Activated naive CD4-positive, alpha-beta T cell treated with anti-CD3 and anti-CD28 coated beads, Interleukin-2, amount 50 U/mL, for 72 hours (primary cell): Measurements from ENCODE around the gene CCNY. TPM values are rescaled to one million over a fixed set of nuclear protein-coding genes. Genes with fewer than 3 reads are reported as not detected.

ENCODE experiments used
- ATAC-seq, 2 donors: fragments of 150-1000 bp; cut with Tn5 transposase; 2 replicates each; pipeline ENCODE4 v1.10.0; 2021; ENCODE audit warnings: mild to moderate bottlenecking in 2 of 2, moderate library complexity in 2 of 2
- DNase-seq, 2 donors: peaks; one replicate each; pipeline ENCODE4 v3.0.0; 2021 to 2022; ENCODE audit warnings: low spot score in 2 of 2
- H3K27ac Mint-ChIP-seq, 2 donors: one replicate each; pipeline ENCODE4 v1.8.0; 2022; ENCODE audit warnings: mild to moderate bottlenecking in 2 of 2, mixed read lengths in 2 of 2
- H3K36me3 Mint-ChIP-seq, 2 donors: one replicate each; pipeline ENCODE4 v1.8.0; 2022; ENCODE audit warnings: mixed read lengths in 2 of 2
- H3K9me3 Mint-ChIP-seq, 2 donors: one replicate each; pipeline ENCODE4 v1.8.0; 2022; ENCODE audit warnings: mixed read lengths in 2 of 2
- total RNA-seq, 2 donors: library from RNA; stranded (reverse); gene quantifications; one replicate each; pipeline ENCODE4 v1.2.3, GENCODE V29; 2022

CCNY gene
- total RNA-seq, 2 donors from 2014 or later, result 31.4 to 44.2 TPM

DNA sequence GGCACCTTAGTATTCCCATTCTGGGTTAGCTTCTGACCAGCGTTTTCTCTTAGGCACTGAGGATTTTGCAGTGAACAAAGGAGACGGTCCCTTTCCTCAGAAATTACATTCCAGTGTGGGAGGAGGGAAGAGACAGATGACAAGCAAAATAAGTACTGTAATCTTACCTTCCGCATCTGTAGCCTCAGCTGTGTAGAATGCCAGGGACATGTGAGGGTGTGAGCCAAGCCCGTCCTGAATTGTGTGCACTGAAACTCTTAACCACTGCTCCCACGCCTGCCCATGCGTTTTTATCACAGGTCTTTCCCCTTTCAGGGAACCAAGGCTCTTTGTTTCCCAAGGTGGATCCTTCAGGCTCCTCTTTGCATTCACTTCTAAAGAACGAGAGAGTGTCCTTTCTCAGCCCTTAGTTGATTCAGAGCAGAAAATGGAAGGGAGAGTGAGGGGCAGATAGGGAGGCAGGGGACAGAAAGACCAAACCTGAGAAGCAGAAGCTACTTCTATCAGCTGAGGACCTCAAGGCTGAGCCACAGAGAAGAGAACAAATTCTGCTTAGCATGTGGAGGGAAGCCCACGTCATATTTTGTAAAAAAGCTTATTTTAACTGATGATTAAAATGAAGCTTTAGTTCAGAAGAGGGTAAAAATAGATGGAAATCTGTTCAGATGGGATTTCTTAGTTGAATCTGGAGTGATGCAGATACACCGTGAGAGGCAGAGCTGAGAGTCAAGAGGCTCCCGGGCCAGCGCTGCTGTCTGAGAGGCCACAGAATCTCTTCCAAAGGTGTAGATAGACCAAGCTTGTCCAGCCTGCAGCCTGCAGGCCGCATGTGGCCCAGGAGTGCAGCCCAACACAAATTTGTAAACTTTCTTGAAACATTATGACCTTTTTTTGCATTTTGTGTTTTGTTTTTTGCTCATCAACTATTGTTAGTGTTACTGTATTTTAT, 122.5 kb downstream of the CCNY start:
- ATAC-seq (no peak), DNase-seq (no peak)
- Mint-ChIP-seq H3K9me3 (no peaks in the 10 kb centered on the region), H3K36me3 (no peaks in the 10 kb centered on the region), H3K27ac (peak overlapping the region in 1 of 2 donors; percentile 64)

DNA sequence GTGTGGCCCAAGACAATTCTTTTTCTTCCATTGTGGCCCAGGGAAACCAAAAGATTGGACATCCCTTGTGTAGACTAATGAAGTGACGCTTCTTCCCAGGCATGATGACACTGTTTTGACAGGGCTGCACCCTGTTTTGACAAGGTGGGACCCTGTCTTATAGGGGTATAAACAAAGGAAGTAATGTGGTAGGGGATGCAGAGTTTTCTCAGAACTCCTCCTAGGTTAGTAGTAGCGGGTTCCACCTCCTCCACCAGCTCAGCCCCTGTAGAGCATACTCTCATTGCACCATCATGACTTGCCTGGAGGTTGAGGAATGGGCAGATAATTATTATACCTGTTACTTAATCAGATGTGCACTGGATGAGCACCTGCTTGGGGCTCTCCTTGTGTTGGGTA, 123.1 kb downstream of the CCNY start:
- Mint-ChIP-seq H3K27ac (peak overlapping the region; percentile 58 to 64), H3K36me3 (no peaks in the 10 kb centered on the region), H3K9me3 (no peaks in the 10 kb centered on the region)
- ATAC-seq (peak in 1 of 2 donors; percentile 24), DNase-seq (no peak)

DNA sequence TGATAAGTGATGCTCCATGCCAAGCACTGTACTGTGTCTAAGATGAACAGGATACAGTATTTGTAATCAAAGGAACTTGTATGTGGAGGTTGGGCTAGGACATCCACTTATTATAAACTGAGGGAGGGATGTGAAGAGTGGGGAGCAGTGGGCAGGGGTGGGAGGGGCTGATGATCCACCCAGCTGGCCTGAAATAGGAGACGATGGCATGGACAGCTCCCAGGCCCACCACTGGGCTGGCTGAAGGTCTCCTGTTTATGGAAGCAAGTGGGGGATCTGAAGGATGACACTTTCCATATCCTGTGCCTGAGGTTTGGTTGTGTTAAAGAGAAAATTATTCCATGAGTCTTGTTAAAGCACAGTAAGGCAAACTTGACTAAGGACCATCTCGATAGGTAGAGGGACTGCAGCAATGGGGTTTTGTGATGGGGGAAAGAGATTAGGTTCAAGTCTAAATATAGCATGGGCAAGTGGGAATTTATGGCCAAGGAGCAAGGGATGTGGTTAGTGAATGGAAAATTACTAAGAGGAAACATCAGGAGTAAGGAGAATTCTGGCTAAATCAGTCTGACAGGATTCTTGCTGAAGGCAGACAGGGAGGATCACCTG, 124.6 kb downstream of the CCNY start:
- no peak overlapping the region for H3K27ac Mint-ChIP-seq
- H3K9me3 Mint-ChIP-seq, result no peaks in the 10 kb centered on the region
- ATAC-seq (no peak), DNase-seq (no peak)
- no peaks in the 10 kb centered on the region for H3K36me3 Mint-ChIP-seq

DNA sequence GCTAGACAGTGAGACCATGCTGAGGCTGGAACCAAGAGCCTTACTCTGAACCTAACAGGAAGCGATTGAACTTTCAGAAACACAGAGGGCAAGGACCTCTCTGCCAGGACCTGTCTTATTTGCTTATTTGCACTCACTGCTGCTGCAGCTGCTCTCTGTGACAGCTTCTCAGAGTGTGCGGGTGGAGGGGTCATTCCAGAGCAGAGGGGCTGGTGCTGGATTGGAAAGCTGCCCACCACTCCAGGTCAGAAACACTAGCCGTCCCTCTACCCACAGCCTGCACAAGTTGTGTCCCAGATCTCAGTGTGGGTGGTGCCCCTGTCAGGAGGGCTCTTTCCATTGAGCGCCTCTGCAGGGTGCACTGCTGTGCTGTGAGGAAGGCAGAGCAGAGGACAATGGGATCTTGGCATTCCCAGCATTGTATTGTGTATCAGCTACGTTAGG, 126.2 kb downstream of the CCNY start:
- peak; percentile 22 to 35 for ATAC-seq
- H3K27ac Mint-ChIP-seq, result no peak overlapping the region
- H3K36me3 Mint-ChIP-seq, result no peaks in the 10 kb centered on the region
- DNase-seq, result no peak
- no peaks in the 10 kb centered on the region for H3K9me3 Mint-ChIP-seq

DNA sequence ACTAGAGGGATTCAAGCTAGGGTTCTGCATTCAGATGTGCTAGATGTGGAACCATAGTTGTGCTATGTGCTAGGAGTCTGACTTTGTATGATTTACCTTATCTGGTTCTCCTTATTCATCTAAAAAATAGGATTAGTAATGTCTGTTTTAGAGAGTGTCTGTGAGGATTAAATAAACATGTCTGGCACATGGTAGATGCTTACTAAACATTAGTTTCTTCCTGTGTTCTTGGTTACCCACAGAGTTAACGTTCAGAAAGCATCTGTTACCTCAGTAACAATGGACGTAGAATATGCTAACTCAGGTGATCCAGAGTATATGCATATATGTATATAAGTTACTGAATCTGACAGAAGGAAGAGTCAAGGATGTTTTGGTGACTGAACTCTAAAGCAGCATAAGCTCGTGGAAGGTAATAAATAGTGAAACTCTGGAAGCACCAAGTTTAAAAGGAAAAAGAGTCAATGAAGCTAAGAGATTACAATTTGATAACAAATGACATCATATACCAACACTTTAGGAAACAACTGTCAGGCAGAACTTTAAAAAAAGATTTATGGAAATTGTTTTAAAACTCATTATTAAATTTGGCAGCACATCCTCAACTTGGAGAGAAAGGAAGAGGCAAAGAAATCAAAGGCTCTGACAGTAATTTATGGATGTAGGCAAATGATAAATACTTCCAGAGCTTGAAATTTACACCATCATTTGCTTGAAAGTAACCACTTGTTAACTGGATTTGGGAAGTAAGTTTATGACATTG, 127.0 kb downstream of the CCNY start:
- Mint-ChIP-seq H3K36me3 (no peaks in the 10 kb centered on the region), H3K9me3 (no peaks in the 10 kb centered on the region), H3K27ac (peak overlapping the region in 1 of 2 donors; percentile 21)
- DNase-seq (no peak), ATAC-seq (no peak)

DNA sequence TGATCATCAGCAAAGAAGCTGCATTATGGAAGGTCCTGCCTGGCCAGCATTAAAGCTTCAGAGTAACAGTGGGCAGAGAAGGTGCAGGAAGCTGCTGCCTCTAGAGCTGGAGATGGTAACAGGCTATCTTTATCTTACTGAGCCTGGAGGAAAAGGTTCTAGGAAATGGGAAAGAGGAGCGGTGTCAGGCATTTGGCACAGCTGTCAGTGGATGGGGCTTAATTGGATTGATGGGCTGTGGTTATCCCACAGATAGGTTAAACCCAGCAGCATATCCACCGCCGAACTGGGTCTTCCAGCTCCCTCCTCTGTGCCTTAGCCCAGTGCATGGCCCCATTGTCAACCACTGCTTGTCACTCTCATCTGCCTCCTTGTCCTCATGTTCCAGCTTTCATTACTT, 127.6 kb downstream of the CCNY start:
- DNase-seq (no peak), ATAC-seq (no peak)
- H3K27ac Mint-ChIP-seq, result no peak overlapping the region
- no peaks in the 10 kb centered on the region for H3K36me3 Mint-ChIP-seq
- no peaks in the 10 kb centered on the region for H3K9me3 Mint-ChIP-seq

DNA sequence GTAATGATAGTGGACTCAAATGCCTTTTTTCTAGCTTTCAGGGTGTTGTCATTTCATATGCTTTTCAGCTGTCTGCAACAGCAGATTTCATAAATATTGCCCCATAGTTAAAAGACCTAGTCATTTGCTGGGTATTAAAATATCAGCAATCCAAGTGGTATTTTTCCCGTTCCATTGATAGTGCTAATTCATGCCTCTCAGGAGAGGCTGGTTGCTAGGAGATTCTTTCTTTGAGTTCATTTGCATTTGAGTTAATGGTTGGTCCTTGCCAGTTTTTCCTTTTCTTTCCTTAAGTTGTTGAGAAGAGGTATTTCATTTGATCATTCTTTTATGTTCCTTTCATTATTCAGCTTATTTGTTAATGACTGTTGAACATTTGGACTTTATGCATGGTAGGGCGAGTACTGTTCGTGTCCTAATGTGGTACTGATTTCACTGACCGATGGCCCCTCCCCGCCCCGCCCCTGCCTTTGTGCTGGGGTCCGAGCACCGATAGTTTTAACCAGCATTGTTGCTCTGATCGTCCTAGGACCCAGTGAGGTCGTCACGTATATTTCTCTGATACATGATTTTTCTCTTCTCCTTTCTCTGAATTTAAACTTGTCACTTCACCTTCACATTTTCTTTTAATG, 128.6 kb downstream of the CCNY start:
- H3K27ac Mint-ChIP-seq, result no peak overlapping the region
- no peaks in the 10 kb centered on the region for H3K9me3 Mint-ChIP-seq
- ATAC-seq, result no peak
- H3K36me3 Mint-ChIP-seq, result no peaks in the 10 kb centered on the region
- DNase-seq, result no peak

DNA sequence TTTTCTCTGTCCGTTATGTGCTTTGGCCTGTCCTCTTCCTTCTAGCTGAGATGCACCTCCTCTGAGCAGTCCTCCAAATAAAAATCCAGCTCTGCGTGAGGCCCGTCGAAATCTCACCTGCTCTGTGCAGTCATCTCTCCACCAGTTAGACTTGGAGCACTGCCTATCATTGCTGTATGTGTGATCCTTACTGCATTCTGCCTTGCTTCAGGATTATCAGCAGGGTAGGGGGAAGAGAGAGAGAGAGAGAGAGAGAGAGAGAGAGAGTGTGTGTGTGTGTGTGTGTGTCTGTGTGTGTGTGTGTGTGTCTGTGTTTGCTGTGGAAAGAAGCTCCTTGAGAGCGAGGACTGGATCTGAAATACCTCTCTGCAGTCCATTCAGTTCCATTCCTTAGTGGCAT, 129.4 kb downstream of the CCNY start:
- Mint-ChIP-seq H3K9me3 (no peaks in the 10 kb centered on the region), H3K27ac (no peak overlapping the region), H3K36me3 (no peaks in the 10 kb centered on the region)
- DNase-seq, result no peak
- no peak for ATAC-seq

DNA sequence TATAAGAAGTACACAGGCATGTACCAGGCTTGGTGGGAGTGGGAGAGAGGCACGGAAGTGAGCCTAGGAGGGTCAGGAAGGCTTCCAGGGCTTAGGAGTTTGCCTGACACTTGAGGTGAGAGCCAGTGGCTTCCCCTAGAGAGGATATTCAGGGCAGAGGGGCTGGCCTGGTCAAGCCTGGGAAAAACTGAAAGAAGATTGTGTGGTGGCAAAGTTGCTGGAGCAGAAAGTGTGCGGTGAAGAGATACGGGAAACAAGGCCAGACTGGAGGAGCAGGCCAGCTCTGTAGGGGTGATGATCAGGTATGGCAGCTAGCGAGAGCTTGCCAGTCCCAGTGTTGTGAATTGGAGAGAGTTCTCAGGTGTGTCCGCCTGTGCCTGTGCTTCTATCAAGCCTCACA, 129.9 kb downstream of the CCNY start:
- no peaks in the 10 kb centered on the region for H3K9me3 Mint-ChIP-seq
- DNase-seq (no peak), ATAC-seq (no peak)
- H3K36me3 Mint-ChIP-seq, result no peaks in the 10 kb centered on the region
- no peak overlapping the region for H3K27ac Mint-ChIP-seq

DNA sequence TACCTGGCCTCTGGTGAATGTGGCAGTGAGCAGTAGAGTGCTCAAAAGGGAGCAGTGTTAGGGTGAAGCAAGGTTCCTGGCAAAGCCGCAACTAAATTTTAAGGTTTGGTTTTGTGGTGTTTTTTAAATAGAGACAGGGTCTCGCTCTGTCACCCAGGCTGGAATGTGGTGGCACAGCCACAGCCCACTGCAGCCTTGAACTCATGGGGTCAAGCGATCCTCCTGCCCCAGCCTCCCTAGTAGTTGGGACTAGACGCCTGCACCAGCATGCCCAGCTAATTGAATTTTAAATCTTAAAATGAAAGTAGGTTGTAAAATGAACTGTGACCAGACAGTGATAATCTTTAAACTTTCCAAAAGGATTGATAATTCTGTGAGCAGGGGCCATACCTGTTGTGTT, 130.4 kb downstream of the CCNY start:
- Mint-ChIP-seq H3K9me3 (no peaks in the 10 kb centered on the region), H3K27ac (no peak overlapping the region), H3K36me3 (no peaks in the 10 kb centered on the region)
- DNase-seq (no peak), ATAC-seq (no peak)

DNA sequence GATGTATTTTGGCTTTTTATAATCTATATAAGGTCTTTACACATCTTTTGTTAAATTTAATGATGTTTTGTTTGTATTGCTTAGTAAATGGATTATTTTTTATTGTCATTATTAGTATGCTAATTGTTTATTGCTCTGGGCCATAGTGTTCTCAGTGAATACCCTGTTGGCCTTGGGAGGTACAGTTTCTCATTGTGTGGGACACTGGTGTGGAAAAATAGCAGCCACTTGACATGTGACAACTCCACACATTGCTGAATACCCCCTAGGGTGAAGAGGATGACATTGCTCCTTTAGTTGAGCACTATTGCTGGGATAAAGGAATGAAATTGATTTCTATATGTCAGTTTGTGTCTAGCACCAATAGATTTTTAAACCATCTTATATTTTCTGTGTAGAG, 130.9 kb downstream of the CCNY start:
- H3K9me3 Mint-ChIP-seq, result no peaks in the 10 kb centered on the region
- no peaks in the 10 kb centered on the region for H3K36me3 Mint-ChIP-seq
- DNase-seq (no peak), ATAC-seq (no peak)
- no peak overlapping the region for H3K27ac Mint-ChIP-seq

DNA sequence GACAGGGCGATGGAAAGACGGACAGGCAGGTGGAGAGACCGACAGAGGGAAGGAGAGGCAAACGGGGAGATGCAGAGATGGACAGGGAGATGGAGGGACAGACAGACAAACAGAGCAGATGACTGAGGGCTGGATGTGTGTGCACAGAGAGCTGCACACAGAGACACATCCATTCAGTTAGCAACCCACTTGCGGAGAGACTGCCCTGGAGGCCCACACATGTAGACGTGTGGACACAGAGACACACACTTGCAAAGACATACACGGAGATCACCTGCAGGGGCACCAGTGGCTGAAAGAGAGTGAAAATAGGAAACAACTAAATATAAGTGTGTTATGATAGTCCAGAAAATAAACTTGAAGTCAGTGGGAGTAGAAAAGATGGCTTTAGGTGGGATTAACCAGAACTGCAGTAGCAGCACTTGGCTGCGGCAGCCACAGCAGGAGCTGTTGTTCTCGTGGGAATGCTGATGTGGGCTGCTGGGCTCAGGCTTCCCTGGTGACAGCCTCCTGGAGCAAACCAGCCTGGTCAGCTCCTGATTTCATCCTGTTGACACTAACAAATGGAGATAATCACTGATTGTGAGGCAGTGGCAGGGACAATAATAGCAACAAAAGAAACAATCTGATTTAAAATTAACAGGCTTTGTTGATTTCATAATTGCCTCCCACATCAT, 134.1 kb downstream of the CCNY start:
- ATAC-seq, result no peak

DNA sequence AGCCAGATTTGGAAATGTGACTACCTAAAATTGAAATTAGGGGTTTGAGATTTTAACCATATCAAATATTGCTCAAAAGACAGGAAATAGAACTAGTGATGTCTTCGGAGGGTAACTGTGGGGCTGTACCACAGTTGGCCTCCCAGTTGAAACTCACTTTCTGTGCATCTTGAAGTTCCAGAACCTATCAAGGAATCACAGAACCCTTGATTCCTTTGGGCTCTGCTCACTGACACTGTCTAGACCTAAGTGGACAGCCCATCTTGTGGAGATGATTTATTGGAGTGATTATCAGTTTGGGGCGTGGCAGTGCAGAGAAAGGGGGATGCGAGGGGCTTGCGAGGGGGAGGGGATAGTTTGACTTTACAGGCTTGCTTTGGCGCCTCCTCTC, 134.6 kb downstream of the CCNY start:
- H3K9me3 Mint-ChIP-seq, result peaks cover 0 to 3% of the 10 kb centered on the region in 2 donors
- no peak for ATAC-seq
- no peak for DNase-seq
- no peak overlapping the region for H3K27ac Mint-ChIP-seq
- peaks cover 0 to 7% of the 10 kb centered on the region in 2 donors for H3K36me3 Mint-ChIP-seq

More for the DNA sequence above, 134.1 kb downstream of the CCNY start:
- Mint-ChIP-seq H3K9me3 (peaks cover 0 to 3% of the 10 kb centered on the region in 2 donors), H3K36me3 (peaks cover 0 to 7% of the 10 kb centered on the region in 2 donors), H3K27ac (peak overlapping the region in 1 of 2 donors; percentile 28)
- DNase-seq, result no peak

DNA sequence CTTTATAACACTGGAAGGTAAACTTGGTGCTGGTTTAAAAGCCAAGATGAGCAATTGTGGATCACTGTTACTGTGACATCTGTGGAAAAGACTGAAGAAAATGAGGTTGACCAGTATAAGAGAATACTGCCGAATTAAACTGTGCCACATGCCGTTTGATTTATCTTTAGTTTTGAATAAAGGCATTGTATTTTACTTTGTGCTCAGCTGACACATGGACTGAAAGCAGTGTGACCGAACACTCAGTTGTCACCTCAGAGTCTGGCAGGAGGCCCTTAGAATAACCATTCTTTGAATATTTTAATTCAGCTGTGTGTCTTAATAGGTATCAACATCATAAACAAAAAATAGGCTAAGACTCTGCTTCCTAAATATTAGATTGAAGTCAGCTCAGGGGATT, 135.1 kb downstream of the CCNY start:
- ATAC-seq, result no peak
- DNase-seq, result no peak
- Mint-ChIP-seq H3K27ac (no peak overlapping the region), H3K9me3 (peaks cover 0 to 3% of the 10 kb centered on the region in 2 donors), H3K36me3 (peaks cover 0 to 7% of the 10 kb centered on the region in 2 donors)

DNA sequence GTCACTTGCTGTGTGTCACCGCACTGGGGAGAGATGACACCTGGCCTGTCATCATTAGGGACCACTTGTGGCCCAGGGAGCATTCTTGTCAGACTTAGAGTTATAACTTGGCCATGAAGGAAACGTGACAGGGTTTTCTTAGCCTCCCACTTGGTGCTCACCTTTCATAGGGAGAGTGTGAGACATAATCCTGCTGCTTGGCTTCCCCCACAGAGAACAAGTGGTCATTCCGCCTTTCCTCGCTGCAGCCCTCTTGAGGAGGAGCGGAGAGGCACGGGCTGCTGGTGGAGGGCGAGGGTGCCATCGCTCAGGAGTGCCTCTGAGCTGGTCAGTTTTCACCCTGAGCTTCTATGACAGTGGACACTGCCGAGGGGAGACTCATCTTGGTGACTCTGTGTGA, 143.8 kb downstream of the CCNY start:
- peaks cover 0 to 7% of the 10 kb centered on the region in 2 donors for H3K36me3 Mint-ChIP-seq
- peak overlapping the region in 1 of 2 donors; percentile 59 for H3K27ac Mint-ChIP-seq
- H3K9me3 Mint-ChIP-seq, result no peaks in the 10 kb centered on the region
- no peak for ATAC-seq
- DNase-seq, result no peak

DNA sequence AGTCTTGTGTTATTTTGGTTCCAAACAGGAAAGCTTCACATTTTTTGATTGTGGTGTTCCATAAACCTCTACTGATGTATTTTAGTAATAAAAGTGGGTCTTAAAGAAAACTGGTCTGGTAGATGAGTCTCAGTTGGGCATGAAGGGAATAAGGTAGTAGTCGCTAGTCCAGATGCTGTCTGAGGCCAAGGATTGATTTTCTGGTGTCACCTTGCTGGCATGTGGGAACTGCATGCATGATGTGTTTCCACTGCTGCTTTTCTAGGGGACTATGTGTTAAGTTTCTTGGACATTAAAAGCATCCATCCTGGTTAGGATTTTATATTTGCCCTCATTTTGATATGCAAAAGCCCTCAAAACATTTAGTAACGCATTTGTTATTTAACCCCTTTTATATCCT, 145.1 kb downstream of the CCNY start:
- H3K36me3 Mint-ChIP-seq, result peaks cover 0 to 7% of the 10 kb centered on the region in 2 donors
- no peak for ATAC-seq
- H3K27ac Mint-ChIP-seq, result no peak overlapping the region
- DNase-seq, result no peak
- no peaks in the 10 kb centered on the region for H3K9me3 Mint-ChIP-seq
